HEK293T (cell line): ENCODE measurements around the gene ZFPM1.

Experiments
- CTCF ChIA-PET: fragments of 350-600 bp; formaldehyde crosslinking; extraction: SDS; loops from one replicate; lab custom pipeline; 2021; ENCODE audit warnings: antibody characterized with exemption, inconsistent platforms; lab: Yijun Ruan, JAX
- POLR2A ChIA-PET: fragments of 350-600 bp; formaldehyde crosslinking; extraction: SDS; loops from one replicate; lab custom pipeline; 2020; ENCODE audit warnings: antibody characterized with exemption, inconsistent platforms; lab: Yijun Ruan, JAX
- DNase-seq: peaks from one replicate; pipeline ENCODE4 v3.0.0; 2012; ENCODE audit warnings: mixed read lengths; ENCODE audit errors: extremely low spot score
- ARNT ChIP-seq: fragments of 450-650 bp; IDR thresholded peaks from 2 replicates; pipeline ENCODE4 v1.6.1; 2017; ENCODE audit warnings: mild to moderate bottlenecking
- BHLHE40 ChIP-seq: fragments of 450-650 bp; IDR thresholded peaks from 2 replicates; pipeline ENCODE4 v1.6.1; 2016; ENCODE audit warnings: mild to moderate bottlenecking, moderate library complexity, borderline replicate concordance
- CTBP1 ChIP-seq: fragments of 450-650 bp; IDR thresholded peaks from 2 replicates; pipeline ENCODE4 v1.6.1; 2016; ENCODE audit warnings: borderline replicate concordance
- ELF4 ChIP-seq: fragments of 450-650 bp; IDR thresholded peaks from 2 replicates; pipeline ENCODE4 v1.6.1; 2017; ENCODE audit warnings: antibody characterized with exemption
- FOXA1 ChIP-seq: fragments of 450-650 bp; IDR thresholded peaks from 2 replicates; pipeline ENCODE4 v1.6.1; 2016; ENCODE audit warnings: mild to moderate bottlenecking
- FOXK2 ChIP-seq: fragments of 450-650 bp; IDR thresholded peaks from 2 replicates; pipeline ENCODE4 v1.6.1; 2016; ENCODE audit warnings: mild to moderate bottlenecking
- FOXM1 ChIP-seq: fragments of 450-650 bp; IDR thresholded peaks from 2 replicates; pipeline ENCODE4 v1.6.1; 2017; ENCODE audit warnings: mild to moderate bottlenecking, borderline replicate concordance
- HDGF ChIP-seq: fragments of 450-650 bp; IDR thresholded peaks from 2 replicates; pipeline ENCODE4 v1.6.1; 2017; ENCODE audit warnings: antibody characterized with exemption, borderline replicate concordance
- L3MBTL2 ChIP-seq: fragments of 450-650 bp; conservative IDR thresholded peaks from 2 replicates; pipeline ENCODE4 v1.6.1; 2016; ENCODE audit warnings: mild to moderate bottlenecking
- LEF1 ChIP-seq: fragments of 450-650 bp; IDR thresholded peaks from 2 replicates; pipeline ENCODE4 v1.6.1; 2017; ENCODE audit warnings: mild to moderate bottlenecking, borderline replicate concordance
- NFRKB ChIP-seq: fragments of 450-650 bp; IDR thresholded peaks from 2 replicates; pipeline ENCODE4 v1.6.1; 2016; ENCODE audit warnings: mild to moderate bottlenecking, moderate library complexity
- PKNOX1 ChIP-seq: fragments of 450-650 bp; IDR thresholded peaks from 2 replicates; pipeline ENCODE4 v1.6.1; 2016
- SP1 ChIP-seq: fragments of 450-650 bp; IDR thresholded peaks from 2 replicates; pipeline ENCODE4 v1.6.1; 2017
- SUZ12 ChIP-seq: fragments of 450-650 bp; IDR thresholded peaks from 2 replicates; pipeline ENCODE4 v1.6.1; 2016; ENCODE audit warnings: mild to moderate bottlenecking
- TARDBP ChIP-seq: fragments of 450-650 bp; IDR thresholded peaks from 2 replicates; pipeline ENCODE4 v1.6.1; 2016
- ZNF384 ChIP-seq: fragments of 450-650 bp; IDR thresholded peaks from 2 replicates; pipeline ENCODE4 v1.6.1; 2016

ZFPM1 gene

DNA sequence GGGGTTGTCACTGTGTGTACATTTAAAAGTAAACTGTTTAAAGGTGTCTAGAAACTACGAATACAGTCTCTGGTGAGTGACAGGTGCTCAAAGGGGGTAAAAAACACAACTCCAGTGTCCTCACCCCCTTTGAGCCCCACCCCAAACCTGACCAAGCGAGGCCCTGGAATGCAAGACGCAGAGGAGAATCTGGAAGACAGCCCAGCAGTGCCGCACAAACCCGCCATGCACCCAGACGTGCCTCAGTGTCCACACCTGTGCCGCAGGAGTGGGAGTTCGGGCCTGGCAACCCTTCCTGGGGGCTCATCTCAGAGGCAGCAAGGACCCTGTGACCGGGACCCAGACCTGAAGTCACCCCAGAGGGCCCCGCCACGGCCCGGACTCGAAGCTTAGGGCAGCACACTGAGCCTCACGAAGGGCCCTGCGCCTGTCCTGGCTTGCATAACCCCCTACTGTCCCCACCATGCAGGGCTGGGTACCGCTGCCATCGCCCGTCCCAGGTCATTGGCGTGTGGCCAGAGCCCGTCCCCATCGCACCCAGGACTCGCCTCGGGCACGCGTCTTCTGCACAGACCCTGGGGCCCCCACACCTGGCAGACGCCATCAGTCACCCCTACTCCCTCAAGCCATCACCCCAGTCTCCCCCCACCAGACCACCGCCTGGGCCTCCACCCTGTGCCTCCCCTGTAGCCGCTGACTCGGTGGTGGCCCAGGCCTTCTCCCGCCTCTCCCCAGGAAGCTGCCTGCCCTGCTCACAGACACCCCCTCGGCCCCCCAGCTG lies 84.1 kb downstream of the ZFPM1 start:
- TF ChIP-seq PKNOX1 (no peak), TARDBP (no peak), HDGF (no peak), ARNT (no peak), LEF1 (no peak), BHLHE40 (no peak), SUZ12 (no peak), L3MBTL2 (no peak), CTBP1 (no peak), FOXK2 (no peak), ELF4 (no peak)
- ChIA-PET CTCF (no interaction called here), POLR2A (no interaction called here)
- DNase-seq = no peak

DNA sequence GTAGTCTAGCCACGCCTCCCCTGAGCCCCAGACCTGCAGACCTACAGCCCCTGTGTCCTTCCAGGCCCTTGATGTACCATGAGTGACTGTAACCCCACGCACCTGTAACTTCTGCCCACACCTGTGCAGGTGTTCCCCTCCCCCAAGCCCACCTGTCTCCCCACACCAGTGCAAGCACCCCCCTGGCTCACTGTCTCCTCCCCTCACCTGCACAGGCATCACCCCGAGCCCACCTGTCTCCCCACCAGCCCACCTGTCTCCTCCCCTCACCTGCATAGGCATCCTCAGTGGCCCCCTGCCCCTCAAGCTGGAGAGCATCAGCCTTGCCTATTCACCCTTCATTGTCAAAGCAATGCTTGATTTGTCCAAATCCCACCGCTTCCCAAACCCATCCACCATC lies 84.8 kb downstream of the ZFPM1 start:
- TF ChIP-seq LEF1 (no peak), TARDBP (no peak), ZNF384 (no peak), FOXM1 (no peak), L3MBTL2 (no peak), SUZ12 (no peak), HDGF (no peak), CTBP1 (no peak), FOXK2 (no peak), ELF4 (no peak), FOXA1 (no peak)
- CTCF ChIA-PET = no interaction called here
- no peak for DNase-seq
- POLR2A ChIA-PET = no interaction called here

- CTCF ChIA-PET = interaction anchor here (0.7 kb wide), 1 partner anchor 23 kb away, joined by 4 read pairs; no protein-coding TSS in a partner anchor
Observed at GRCh38 chr16:88538366-88539060, 85.4 kb downstream of the ZFPM1 start.

GRCh38 chr16:88539261-88539651 lies 86.2 kb downstream of the ZFPM1 start:
- POLR2A ChIA-PET = no interaction called here
- no peak for DNase-seq
- CTCF ChIA-PET = no interaction called here
- TF ChIP-seq TARDBP = no peak
- TF ChIP-seq HDGF = no peak
- no peak for TF ChIP-seq SUZ12
- no peak for TF ChIP-seq FOXA1
- TF ChIP-seq FOXM1 = no peak
- no peak for TF ChIP-seq ZNF384
- TF ChIP-seq ELF4 = no peak
- TF ChIP-seq NFRKB = no peak
- TF ChIP-seq BHLHE40 = no peak
- no peak for TF ChIP-seq SP1
- TF ChIP-seq ARNT = no peak
- TF ChIP-seq CTBP1 = no peak

More at GRCh38 chr16:88538366-88539060, 85.4 kb downstream of the ZFPM1 start:
- POLR2A ChIA-PET = no interaction called here
- DNase-seq = no peak
- no peak for TF ChIP-seq L3MBTL2

GRCh38 chr16:88539652-88540345 lies 86.7 kb downstream of the ZFPM1 start:
- ChIA-PET CTCF (no interaction called here), POLR2A (no interaction called here)
- DNase-seq = no peak
- no peak for TF ChIP-seq FOXM1
- TF ChIP-seq PKNOX1 = no peak
- TF ChIP-seq ELF4 = no peak
- TF ChIP-seq BHLHE40 = no peak
- no peak for TF ChIP-seq LEF1
- no peak for TF ChIP-seq CTBP1
- TF ChIP-seq NFRKB = no peak
- TF ChIP-seq FOXA1 = no peak
- TF ChIP-seq ARNT = no peak
- TF ChIP-seq L3MBTL2 = no peak
- TF ChIP-seq SUZ12 = no peak
- TF ChIP-seq HDGF = no peak
- no peak for TF ChIP-seq TARDBP
- no peak for TF ChIP-seq SP1
- TF ChIP-seq FOXK2 = no peak
- no peak for TF ChIP-seq ZNF384

- DNase-seq = no peak
- no peak for TF ChIP-seq ZNF384
- TF ChIP-seq PKNOX1 = no peak
- no peak for TF ChIP-seq ARNT
- TF ChIP-seq FOXA1 = no peak
- no peak for TF ChIP-seq CTBP1
- TF ChIP-seq BHLHE40 = no peak
- TF ChIP-seq TARDBP = no peak
- TF ChIP-seq ELF4 = no peak
- no peak for TF ChIP-seq HDGF
- no peak for TF ChIP-seq FOXK2
- TF ChIP-seq FOXM1 = no peak
- no peak for TF ChIP-seq SP1
- no peak for TF ChIP-seq SUZ12
- no peak for TF ChIP-seq NFRKB
- no peak for TF ChIP-seq LEF1
- TF ChIP-seq L3MBTL2 = no peak
- ChIA-PET CTCF (no interaction called here), POLR2A (no interaction called here)
Observed at GRCh38 chr16:88540346-88540977, 87.4 kb downstream of the ZFPM1 start.
